Central memory CD8-positive, alpha-beta T cell (primary cell): ENCODE data around the gene CDC45.

Experiments used
- ATAC-seq: fragments of 150-1000 bp; cut with Tn5 transposase; replicated peaks from 2 replicates; pipeline ENCODE4 v1.10.0; 2022; ENCODE audit warnings: mild to moderate bottlenecking, moderate FRiP score, moderate number of reproducible peaks; ENCODE audit not compliant: poor library complexity, severe bottlenecking; ENCODE audit errors: extremely low read depth
- DNase-seq, 2 donors: peaks; one replicate each; pipeline ENCODE4 v3.0.0; 2021; ENCODE audit warnings: low spot score in 2 of 2
- H3K27ac Mint-ChIP-seq: one replicate; pipeline ENCODE4 v1.8.0; 2022; ENCODE audit warnings: low read depth, mild to moderate bottlenecking, moderate library complexity, mixed read lengths
- H3K27me3 Mint-ChIP-seq: one replicate; pipeline ENCODE4 v1.8.0; 2022; ENCODE audit warnings: mixed read lengths
- H3K36me3 Mint-ChIP-seq: one replicate; pipeline ENCODE4 v1.8.0; 2022; ENCODE audit warnings: mild to moderate bottlenecking, moderate library complexity, mixed read lengths; ENCODE audit not compliant: insufficient read depth
- H3K4me1 Mint-ChIP-seq: one replicate; pipeline ENCODE4 v1.8.0; 2022; ENCODE audit warnings: mixed read lengths
- H3K4me3 Mint-ChIP-seq: one replicate; pipeline ENCODE4 v1.8.0; 2022; ENCODE audit warnings: mild to moderate bottlenecking, moderate library complexity, mixed read lengths
- H3K9me3 Mint-ChIP-seq: one replicate; pipeline ENCODE4 v1.8.0; 2022; ENCODE audit warnings: mixed read lengths

The CDC45 gene

GRCh38 chr22:19453718-19454117, 26.0 kb upstream of the CDC45 start:
- H3K36me3 Mint-ChIP-seq, result peaks cover 49% of the 10 kb centered on the region
- no peak for DNase-seq
- no peaks in the 10 kb centered on the region for H3K9me3 Mint-ChIP-seq
- H3K27ac Mint-ChIP-seq, result no peak overlapping the region
- no peaks in the 10 kb centered on the region for H3K4me1 Mint-ChIP-seq
- H3K27me3 Mint-ChIP-seq, result no peaks in the 10 kb centered on the region
- no peak overlapping the region for H3K4me3 Mint-ChIP-seq
- ATAC-seq, result no peak

- Mint-ChIP-seq H3K9me3 (no peaks in the 10 kb centered on the region), H3K27me3 (no peaks in the 10 kb centered on the region), H3K36me3 (peaks cover 48% of the 10 kb centered on the region), H3K27ac (no peak overlapping the region), H3K4me3 (no peak overlapping the region), H3K4me1 (no peaks in the 10 kb centered on the region)
- no peak for ATAC-seq
- DNase-seq, result no peak
These were observed 25.6 kb upstream of the CDC45 start for GRCh38 chr22:19454156-19454555.

- no peak for ATAC-seq
- H3K9me3 Mint-ChIP-seq, result no peaks in the 10 kb centered on the region
- peaks cover 52% of the 10 kb centered on the region for H3K36me3 Mint-ChIP-seq
- H3K27me3 Mint-ChIP-seq, result no peaks in the 10 kb centered on the region
- no peaks in the 10 kb centered on the region for H3K4me1 Mint-ChIP-seq
- no peak overlapping the region for H3K27ac Mint-ChIP-seq
- H3K4me3 Mint-ChIP-seq, result no peak overlapping the region
- no peak for DNase-seq
These were observed 24.7 kb upstream of the CDC45 start for GRCh38 chr22:19455033-19455432.

GRCh38 chr22:19455585-19456370, 23.9 kb upstream of the CDC45 start:
- peaks cover 54% of the 10 kb centered on the region for H3K36me3 Mint-ChIP-seq

GRCh38 chr22:19456541-19456940, 23.2 kb upstream of the CDC45 start:
- DNase-seq (no peak), ATAC-seq (no peak)
- H3K9me3 Mint-ChIP-seq, result no peaks in the 10 kb centered on the region
- no peaks in the 10 kb centered on the region for H3K4me1 Mint-ChIP-seq
- peak overlapping the region; percentile 37 for H3K27ac Mint-ChIP-seq
- peaks cover 54% of the 10 kb centered on the region for H3K36me3 Mint-ChIP-seq
- H3K4me3 Mint-ChIP-seq, result no peak overlapping the region
- no peaks in the 10 kb centered on the region for H3K27me3 Mint-ChIP-seq

More at GRCh38 chr22:19455585-19456370, 23.9 kb upstream of the CDC45 start:
- DNase-seq (no peak), ATAC-seq (no peak)
- Mint-ChIP-seq H3K27ac (peak overlapping the region; percentile 37), H3K9me3 (no peaks in the 10 kb centered on the region), H3K27me3 (no peaks in the 10 kb centered on the region), H3K4me1 (no peaks in the 10 kb centered on the region), H3K4me3 (no peak overlapping the region)

- Mint-ChIP-seq H3K4me3 (no peak overlapping the region), H3K27me3 (no peaks in the 10 kb centered on the region), H3K4me1 (no peaks in the 10 kb centered on the region), H3K27ac (peak overlapping the region; percentile 35), H3K36me3 (peaks cover 52% of the 10 kb centered on the region), H3K9me3 (no peaks in the 10 kb centered on the region)
- no peak for ATAC-seq
- no peak for DNase-seq
These were observed 21.8 kb upstream of the CDC45 start for GRCh38 chr22:19457828-19458428.

- H3K9me3 Mint-ChIP-seq, result no peaks in the 10 kb centered on the region
- H3K27me3 Mint-ChIP-seq, result no peaks in the 10 kb centered on the region
- peaks cover 7% of the 10 kb centered on the region for H3K4me1 Mint-ChIP-seq
- peaks cover 44% of the 10 kb centered on the region for H3K36me3 Mint-ChIP-seq
- DNase-seq (no peak), ATAC-seq (no peak)
- no peak overlapping the region for H3K4me3 Mint-ChIP-seq
- H3K27ac Mint-ChIP-seq, result no peak overlapping the region
These were observed 19.7 kb upstream of the CDC45 start for GRCh38 chr22:19460036-19460435.

GRCh38 chr22:19461506-19461905, 18.2 kb upstream of the CDC45 start:
- ATAC-seq, result no peak
- Mint-ChIP-seq H3K4me3 (no peak overlapping the region), H3K27me3 (no peaks in the 10 kb centered on the region)

GRCh38 chr22:19463008-19463407, 16.7 kb upstream of the CDC45 start:
- Mint-ChIP-seq H3K4me1 (peaks cover 12% of the 10 kb centered on the region), H3K4me3 (no peak overlapping the region), H3K9me3 (no peaks in the 10 kb centered on the region), H3K36me3 (peaks cover 34% of the 10 kb centered on the region), H3K27ac (no peak overlapping the region), H3K27me3 (no peaks in the 10 kb centered on the region)
- ATAC-seq, result no peak
- DNase-seq, result no peak

More at GRCh38 chr22:19461506-19461905, 18.2 kb upstream of the CDC45 start:
- no peaks in the 10 kb centered on the region for H3K9me3 Mint-ChIP-seq
- no peak for DNase-seq
- H3K4me1 Mint-ChIP-seq, result peaks cover 12% of the 10 kb centered on the region
- peaks cover 41% of the 10 kb centered on the region for H3K36me3 Mint-ChIP-seq
- H3K27ac Mint-ChIP-seq, result no peak overlapping the region

GRCh38 chr22:19463491-19464469, 15.9 kb upstream of the CDC45 start:
- DNase-seq (no peak), ATAC-seq (no peak)
- no peak overlapping the region for H3K4me3 Mint-ChIP-seq
- H3K4me1 Mint-ChIP-seq, result peaks cover 16% of the 10 kb centered on the region
- H3K27me3 Mint-ChIP-seq, result no peaks in the 10 kb centered on the region
- H3K27ac Mint-ChIP-seq, result no peak overlapping the region
- H3K36me3 Mint-ChIP-seq, result peaks cover 40% of the 10 kb centered on the region
- no peaks in the 10 kb centered on the region for H3K9me3 Mint-ChIP-seq

- ATAC-seq, result no peak
- no peaks in the 10 kb centered on the region for H3K27me3 Mint-ChIP-seq
- H3K9me3 Mint-ChIP-seq, result no peaks in the 10 kb centered on the region
- no peak for DNase-seq
- H3K27ac Mint-ChIP-seq, result no peak overlapping the region
- peaks cover 21% of the 10 kb centered on the region for H3K4me1 Mint-ChIP-seq
- H3K36me3 Mint-ChIP-seq, result peaks cover 44% of the 10 kb centered on the region
- H3K4me3 Mint-ChIP-seq, result no peak overlapping the region
These were observed 15.2 kb upstream of the CDC45 start for GRCh38 chr22:19464546-19464945.

- Mint-ChIP-seq H3K4me1 (peaks cover 21% of the 10 kb centered on the region), H3K4me3 (no peak overlapping the region), H3K27ac (no peak overlapping the region), H3K9me3 (no peaks in the 10 kb centered on the region), H3K36me3 (peaks cover 45% of the 10 kb centered on the region), H3K27me3 (no peaks in the 10 kb centered on the region)
- ATAC-seq, result no peak
- no peak for DNase-seq
These were observed 14.7 kb upstream of the CDC45 start for GRCh38 chr22:19464975-19465374.
